Activated CD8-positive, alpha-beta T cell treated with anti-CD3 and anti-CD28 coated beads, Interleukin-2, amount 10 ng/mL, durations not matched to agents 7 days and 5 days (primary cell): ENCODE measurements around the gene BRINP3. TPM values are rescaled to one million over a fixed set of nuclear protein-coding genes. Genes with fewer than 3 reads are reported as not detected.

Experiments
- ATAC-seq: fragments of 150-1000 bp; cut with Tn5 transposase; one replicate; pipeline ENCODE4 v1.10.0; 2021; ENCODE audit warnings: moderate library complexity
- CTCF ChIA-PET: fragments of 350-600 bp; sonication (Branson Sonifier 250); formaldehyde crosslinking; loops from one replicate; lab custom pipeline; 2021; ENCODE audit warnings: antibody characterized with exemption; lab: Charles Lee
- POLR2A ChIA-PET: fragments of 350-600 bp; sonication (Branson Sonifier 250); formaldehyde crosslinking; loops from one replicate; lab custom pipeline; 2021; ENCODE audit warnings: antibody characterized with exemption; lab: Charles Lee
- DNase-seq: peaks from one replicate; pipeline ENCODE4 v3.0.0-alpha.2; 2020
- H3K27ac Mint-ChIP-seq: one replicate; pipeline ENCODE4 v1.8.0; 2021; ENCODE audit warnings: mild to moderate bottlenecking, mixed read lengths
- H3K27me3 Mint-ChIP-seq: one replicate; pipeline ENCODE4 v1.8.0; 2021; ENCODE audit warnings: low read depth, mixed read lengths
- H3K36me3 Mint-ChIP-seq: one replicate; pipeline ENCODE4 v1.8.0; 2021; ENCODE audit warnings: low read depth, mixed read lengths
- H3K4me1 Mint-ChIP-seq: one replicate; pipeline ENCODE4 v1.8.0; 2021; ENCODE audit warnings: low read depth, mixed read lengths
- H3K4me3 Mint-ChIP-seq: one replicate; pipeline ENCODE4 v1.8.0; 2021; ENCODE audit warnings: mild to moderate bottlenecking, mixed read lengths
- H3K9me3 Mint-ChIP-seq: one replicate; pipeline ENCODE4 v1.8.0; 2022; ENCODE audit warnings: mixed read lengths; ENCODE audit not compliant: insufficient read depth
- total RNA-seq, 2 experiments: library from RNA; stranded (reverse); gene quantifications; one replicate each; pipeline ENCODE4 v1.2.3, GENCODE V29; 2021

The BRINP3 gene
- total RNA-seq, 2 experiments from 2014 or later, result not detected

DNA sequence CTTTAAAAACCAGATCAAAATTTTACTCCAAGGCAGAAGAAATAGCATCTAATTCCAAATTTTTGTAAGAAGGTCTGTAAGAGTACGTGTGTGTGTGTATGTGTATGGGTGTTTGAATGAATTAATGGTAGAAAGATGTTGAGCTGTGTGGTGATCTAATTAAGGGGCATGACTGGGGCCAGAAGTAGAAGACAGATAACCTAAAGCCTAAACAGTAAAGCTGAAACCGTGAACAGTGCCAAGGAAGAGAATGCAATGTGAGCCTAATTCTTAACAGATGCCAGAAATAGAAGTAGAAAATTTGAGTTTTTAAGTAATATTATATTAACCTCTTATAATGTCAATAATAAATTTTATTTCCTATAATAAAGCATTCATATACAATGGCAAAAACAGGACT lies 38.2 kb downstream of the BRINP3 start:
- CTCF ChIA-PET, result no interaction called here
- Mint-ChIP-seq H3K27ac (no peak overlapping the region), H3K36me3 (no peaks in the 10 kb centered on the region), H3K4me3 (no peak overlapping the region), H3K9me3 (no peaks in the 10 kb centered on the region), H3K27me3 (no peaks in the 10 kb centered on the region), H3K4me1 (no peaks in the 10 kb centered on the region)
- ATAC-seq (no peak), DNase-seq (no peak)
- POLR2A ChIA-PET, result no interaction called here

DNA sequence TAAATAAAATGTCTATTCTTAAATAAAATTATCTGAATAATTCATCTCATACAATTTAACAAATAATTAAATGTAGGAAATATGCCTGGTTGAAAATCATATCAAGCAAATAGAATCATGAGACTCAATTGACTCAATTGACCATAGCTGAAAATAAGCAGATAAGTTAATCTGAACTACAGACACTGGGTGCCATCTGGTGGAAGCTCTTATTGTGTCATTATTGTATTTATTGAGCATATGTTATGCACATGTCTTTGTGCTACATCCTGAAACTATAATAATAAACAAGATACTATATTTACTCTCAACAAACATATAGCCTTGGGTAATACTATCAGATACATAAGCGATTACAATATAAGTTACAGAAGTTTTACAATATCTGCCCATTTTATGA lies 41.0 kb downstream of the BRINP3 start:
- CTCF ChIA-PET, result no interaction called here
- POLR2A ChIA-PET, result no interaction called here
- Mint-ChIP-seq H3K27me3 (no peaks in the 10 kb centered on the region), H3K9me3 (no peaks in the 10 kb centered on the region), H3K4me1 (no peaks in the 10 kb centered on the region), H3K27ac (no peak overlapping the region), H3K4me3 (no peak overlapping the region), H3K36me3 (no peaks in the 10 kb centered on the region)
- DNase-seq (no peak), ATAC-seq (no peak)

DNA sequence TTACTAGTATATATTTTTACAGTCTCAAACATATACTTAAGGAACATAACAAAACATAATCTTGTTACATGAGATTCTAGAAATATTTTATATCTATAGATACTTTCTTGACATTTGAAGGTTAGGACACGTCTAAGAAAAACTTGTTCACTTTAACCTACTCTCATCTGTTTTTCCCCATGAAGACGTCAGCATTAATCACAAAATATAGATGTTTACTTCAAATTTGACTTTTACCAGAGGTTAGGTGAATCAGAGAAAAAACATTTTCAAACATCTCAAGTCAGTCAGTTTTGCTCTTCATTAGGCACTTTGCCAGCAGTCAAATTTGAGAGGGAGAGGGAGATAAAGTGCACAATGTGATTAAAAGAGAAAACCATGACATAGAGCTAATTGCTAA lies 47.7 kb downstream of the BRINP3 start:
- POLR2A ChIA-PET, result no interaction called here
- H3K4me1 Mint-ChIP-seq, result no peaks in the 10 kb centered on the region
- H3K27me3 Mint-ChIP-seq, result no peaks in the 10 kb centered on the region
- H3K9me3 Mint-ChIP-seq, result peaks cover 4% of the 10 kb centered on the region
- CTCF ChIA-PET, result no interaction called here
- ATAC-seq (no peak), DNase-seq (no peak)
- no peaks in the 10 kb centered on the region for H3K36me3 Mint-ChIP-seq
- H3K27ac Mint-ChIP-seq, result no peak overlapping the region
- no peak overlapping the region for H3K4me3 Mint-ChIP-seq

DNA sequence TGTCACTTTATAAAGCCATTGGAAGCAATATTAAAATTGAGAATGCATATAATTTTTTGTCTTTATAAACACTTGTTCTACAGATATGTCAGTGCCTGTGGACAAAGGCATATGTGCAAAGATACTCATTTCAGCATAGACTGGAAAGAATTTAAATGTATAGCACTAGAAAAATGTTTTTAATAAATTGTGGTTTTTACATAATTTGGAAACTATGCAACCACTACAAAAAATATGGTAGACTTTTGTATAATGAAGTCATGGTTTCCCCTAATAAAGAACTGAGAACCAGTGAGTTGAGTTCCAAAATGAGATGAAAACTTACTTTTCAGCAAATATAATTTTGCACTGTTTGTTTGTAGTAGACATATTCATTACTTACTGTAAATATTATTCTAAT lies 48.5 kb downstream of the BRINP3 start:
- ChIA-PET CTCF (no interaction called here), POLR2A (no interaction called here)
- no peak overlapping the region for H3K4me3 Mint-ChIP-seq
- H3K27ac Mint-ChIP-seq, result no peak overlapping the region
- DNase-seq (no peak), ATAC-seq (no peak)
- no peaks in the 10 kb centered on the region for H3K27me3 Mint-ChIP-seq
- no peaks in the 10 kb centered on the region for H3K36me3 Mint-ChIP-seq
- H3K4me1 Mint-ChIP-seq, result no peaks in the 10 kb centered on the region
- peaks cover 4% of the 10 kb centered on the region for H3K9me3 Mint-ChIP-seq

DNA sequence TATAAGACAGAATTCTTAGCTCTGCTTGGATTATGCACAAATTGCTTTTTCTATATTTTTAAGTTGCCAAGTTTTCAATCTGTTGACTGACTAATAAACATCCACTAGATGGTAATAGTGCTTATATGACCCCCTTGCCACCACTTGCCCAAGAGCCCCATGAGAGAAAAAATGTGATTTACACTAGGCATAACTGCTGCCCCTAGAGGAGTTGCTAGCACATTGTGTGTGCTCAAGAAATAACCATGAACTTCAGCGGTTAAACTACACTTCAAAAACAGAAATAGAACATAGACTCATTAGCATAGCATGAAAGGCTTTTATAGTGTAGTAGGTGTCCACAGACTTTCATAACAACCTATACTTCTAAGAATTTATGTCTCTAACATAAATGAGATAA lies 61.4 kb downstream of the BRINP3 start:
- DNase-seq, result no peak
- ChIA-PET POLR2A (no interaction called here), CTCF (no interaction called here)
- peaks cover 3% of the 10 kb centered on the region for H3K9me3 Mint-ChIP-seq
- H3K4me3 Mint-ChIP-seq, result no peak overlapping the region
- H3K27me3 Mint-ChIP-seq, result no peaks in the 10 kb centered on the region
- no peak overlapping the region for H3K27ac Mint-ChIP-seq
- ATAC-seq, result no peak
- H3K36me3 Mint-ChIP-seq, result no peaks in the 10 kb centered on the region
- H3K4me1 Mint-ChIP-seq, result no peaks in the 10 kb centered on the region

- ATAC-seq, result no peak
- H3K4me1 Mint-ChIP-seq, result no peaks in the 10 kb centered on the region
- ChIA-PET CTCF (no interaction called here), POLR2A (no interaction called here)
- H3K4me3 Mint-ChIP-seq, result no peak overlapping the region
- DNase-seq, result no peak
- H3K27me3 Mint-ChIP-seq, result no peaks in the 10 kb centered on the region
- peaks cover 3% of the 10 kb centered on the region for H3K9me3 Mint-ChIP-seq
- H3K36me3 Mint-ChIP-seq, result no peaks in the 10 kb centered on the region
- no peak overlapping the region for H3K27ac Mint-ChIP-seq
These were observed 64.5 kb downstream of the BRINP3 start for GRCh38 chr1:190413142-190413541.

GRCh38 chr1:190403402-190403801 lies 74.3 kb downstream of the BRINP3 start:
- H3K4me1 Mint-ChIP-seq, result no peaks in the 10 kb centered on the region
- no peaks in the 10 kb centered on the region for H3K36me3 Mint-ChIP-seq
- ATAC-seq (no peak), DNase-seq (no peak)
- peaks cover 14% of the 10 kb centered on the region for H3K9me3 Mint-ChIP-seq
- ChIA-PET CTCF (no interaction called here), POLR2A (no interaction called here)
- H3K27ac Mint-ChIP-seq, result no peak overlapping the region
- no peaks in the 10 kb centered on the region for H3K27me3 Mint-ChIP-seq
- no peak overlapping the region for H3K4me3 Mint-ChIP-seq

- ChIA-PET CTCF (no interaction called here), POLR2A (no interaction called here)
- Mint-ChIP-seq H3K9me3 (peaks cover 18% of the 10 kb centered on the region), H3K27ac (no peak overlapping the region), H3K36me3 (no peaks in the 10 kb centered on the region), H3K27me3 (no peaks in the 10 kb centered on the region), H3K4me1 (no peaks in the 10 kb centered on the region), H3K4me3 (no peak overlapping the region)
- no peak for ATAC-seq
- no peak for DNase-seq
These were observed 78.4 kb downstream of the BRINP3 start for GRCh38 chr1:190399233-190399632.

DNA sequence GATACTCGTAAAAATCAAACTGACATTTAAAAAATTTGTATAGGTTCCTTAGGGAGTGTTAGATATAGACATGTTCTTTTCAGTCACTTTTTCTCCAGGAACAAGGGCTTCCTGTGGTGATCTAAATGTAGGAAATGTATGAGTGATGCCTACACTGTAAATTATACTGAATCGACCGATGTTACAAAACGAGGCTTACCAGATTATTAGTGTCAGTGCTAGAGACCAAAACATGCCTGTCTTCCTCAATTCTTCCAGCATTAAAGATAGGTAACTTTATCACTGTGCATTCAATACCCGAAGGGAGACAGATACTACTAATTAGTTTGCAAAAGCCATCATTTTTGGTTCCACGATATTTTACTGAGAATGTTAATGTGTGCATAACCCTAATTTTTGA lies 86.1 kb downstream of the BRINP3 start:
- Mint-ChIP-seq H3K9me3 (no peaks in the 10 kb centered on the region), H3K27me3 (no peaks in the 10 kb centered on the region), H3K4me1 (no peaks in the 10 kb centered on the region), H3K4me3 (no peak overlapping the region), H3K36me3 (no peaks in the 10 kb centered on the region), H3K27ac (no peak overlapping the region)
- ChIA-PET POLR2A (no interaction called here), CTCF (no interaction called here)
- DNase-seq (no peak), ATAC-seq (no peak)

DNA sequence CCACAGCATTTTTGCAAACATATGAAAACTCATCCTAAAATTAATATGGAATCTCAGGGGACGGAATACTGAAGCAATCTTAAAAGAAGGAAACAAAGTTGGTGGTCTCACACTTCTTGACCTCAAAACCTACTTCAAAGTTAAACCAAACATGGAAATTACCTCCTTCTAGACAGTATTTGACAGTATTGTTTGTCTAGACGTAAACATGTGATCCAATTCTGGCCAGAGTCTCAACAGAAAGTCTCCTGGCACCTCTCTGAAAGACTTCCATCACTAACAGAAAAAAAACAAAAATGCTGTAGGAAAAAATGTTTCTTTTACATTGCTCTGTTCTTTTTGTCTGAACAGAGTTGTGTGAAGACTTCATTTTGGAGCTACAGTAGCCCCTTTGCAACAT lies 99.7 kb downstream of the BRINP3 start:
- CTCF ChIA-PET, result no interaction called here
- Mint-ChIP-seq H3K4me3 (no peak overlapping the region), H3K27ac (no peak overlapping the region), H3K9me3 (peaks cover 15% of the 10 kb centered on the region), H3K4me1 (no peaks in the 10 kb centered on the region), H3K27me3 (no peaks in the 10 kb centered on the region), H3K36me3 (no peaks in the 10 kb centered on the region)
- POLR2A ChIA-PET, result no interaction called here
- DNase-seq (no peak), ATAC-seq (no peak)

GRCh38 chr1:190377294-190377693 lies 100.4 kb downstream of the BRINP3 start:
- no peak for DNase-seq
- Mint-ChIP-seq H3K9me3 (peaks cover 9% of the 10 kb centered on the region), H3K27me3 (no peaks in the 10 kb centered on the region), H3K36me3 (no peaks in the 10 kb centered on the region), H3K4me3 (no peak overlapping the region), H3K27ac (no peak overlapping the region), H3K4me1 (no peaks in the 10 kb centered on the region)
- ATAC-seq, result no peak
- POLR2A ChIA-PET, result no interaction called here
- CTCF ChIA-PET, result no interaction called here

DNA sequence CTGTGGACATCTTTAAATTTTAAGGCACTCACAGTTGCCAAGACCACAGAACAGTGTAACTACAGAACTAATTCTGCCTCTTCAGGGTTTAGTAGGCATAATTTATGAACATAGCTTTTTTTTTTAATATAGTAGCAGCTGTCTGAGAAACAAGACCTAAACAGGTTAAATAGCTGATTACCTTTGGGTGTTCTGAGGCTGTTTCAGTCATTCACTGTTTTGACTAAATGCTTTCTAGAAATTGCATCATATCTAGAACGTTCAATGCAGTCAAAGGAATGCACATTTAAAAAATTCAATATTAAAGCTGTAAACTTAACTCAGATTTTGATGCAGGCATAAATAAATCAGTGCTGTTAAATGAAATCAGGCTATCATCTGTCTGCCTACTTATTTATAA lies 101.6 kb downstream of the BRINP3 start:
- no peaks in the 10 kb centered on the region for H3K27me3 Mint-ChIP-seq
- ChIA-PET CTCF (no interaction called here), POLR2A (no interaction called here)
- ATAC-seq (no peak), DNase-seq (no peak)
- H3K27ac Mint-ChIP-seq, result no peak overlapping the region
- H3K9me3 Mint-ChIP-seq, result peaks cover 14% of the 10 kb centered on the region
- no peaks in the 10 kb centered on the region for H3K36me3 Mint-ChIP-seq
- H3K4me1 Mint-ChIP-seq, result no peaks in the 10 kb centered on the region
- H3K4me3 Mint-ChIP-seq, result no peak overlapping the region

GRCh38 chr1:190373705-190374336 lies 103.8 kb downstream of the BRINP3 start:
- peaks cover 8% of the 10 kb centered on the region for H3K9me3 Mint-ChIP-seq
- ATAC-seq, result no peak

More at GRCh38 chr1:190373705-190374336, 103.8 kb downstream of the BRINP3 start:
- Mint-ChIP-seq H3K36me3 (no peaks in the 10 kb centered on the region), H3K27me3 (no peaks in the 10 kb centered on the region), H3K4me1 (no peaks in the 10 kb centered on the region), H3K27ac (no peak overlapping the region), H3K4me3 (no peak overlapping the region)
- DNase-seq, result no peak
- ChIA-PET CTCF (no interaction called here), POLR2A (no interaction called here)
